Thymus (tissue), 11 donors: ENCODE measurements around the gene TGFB1. TPM values are rescaled to one million over a fixed set of nuclear protein-coding genes. Genes with fewer than 3 reads are reported as not detected.

Experiments used
- DNase-seq, 9 donors: peaks; one replicate each; pipeline ENCODE4 v3.0.0-alpha.2; 2013; ENCODE audit warnings: low spot score in 9 of 9, low read depth in 6 of 9, missing footprints in 1 of 9
- H3K27ac ChIP-seq, 2 donors: one replicate each; pipeline ENCODE4 v1.5.1; 2013; ENCODE audit warnings: control low read depth in 1 of 2, low read depth in 1 of 2, low read length in 1 of 2, mild to moderate bottlenecking in 1 of 2, moderate library complexity in 1 of 2
- H3K27me3 ChIP-seq, 2 donors: one replicate each; pipeline ENCODE4 v1.5.1; 2013; ENCODE audit warnings: low read length in 1 of 2; ENCODE audit not compliant: control insufficient read depth in 2 of 2, insufficient read depth in 1 of 2
- H3K36me3 ChIP-seq, 2 donors: one replicate each; pipeline ENCODE4 v1.5.1; 2013; ENCODE audit warnings: low read length in 1 of 2, mild to moderate bottlenecking in 1 of 2, moderate library complexity in 1 of 2; ENCODE audit not compliant: control insufficient read depth in 2 of 2, insufficient read depth in 2 of 2
- H3K4me1 ChIP-seq, 2 donors: one replicate each; pipeline ENCODE4 v1.5.1; 2013; ENCODE audit warnings: low read length in 2 of 2; ENCODE audit not compliant: control insufficient read depth in 2 of 2, insufficient read depth in 2 of 2
- H3K4me3 ChIP-seq, 2 donors: one replicate each; pipeline ENCODE4 v1.5.1; 2013; ENCODE audit warnings: low read length in 2 of 2, control low read depth in 1 of 2, mild to moderate bottlenecking in 1 of 2
- H3K9me3 ChIP-seq, 2 donors: one replicate each; pipeline ENCODE4 v1.5.1; 2013; ENCODE audit warnings: low read length in 1 of 2, mild to moderate bottlenecking in 1 of 2; ENCODE audit not compliant: control insufficient read depth in 2 of 2, insufficient read depth in 1 of 2
- WGBS: extraction: QIAGEN DNeasy Blood & Tissue Kit; methylation state at CpG from one replicate; pipeline ENCODE4 v1.1.7; 2013; 5-methylcytosine and 5-hydroxymethylcytosine counted together
- polyA plus RNA-seq: library from polyadenylated mRNA; stranded (reverse); fragments of 200-250 nt; gene quantifications from one replicate; pipeline ENCODE4 v1.2.3, GENCODE V29; 2013
- total RNA-seq: library from RNA; stranded (reverse); fragments of 120-200 nt; gene quantifications from one replicate; pipeline ENCODE4 v1.2.4, GENCODE V29; 2013
- donor health status: healthy.

TGFB1 gene
- total and polyA plus RNA-seq, 2 donors: 5.0 to 24.8 TPM

DNA sequence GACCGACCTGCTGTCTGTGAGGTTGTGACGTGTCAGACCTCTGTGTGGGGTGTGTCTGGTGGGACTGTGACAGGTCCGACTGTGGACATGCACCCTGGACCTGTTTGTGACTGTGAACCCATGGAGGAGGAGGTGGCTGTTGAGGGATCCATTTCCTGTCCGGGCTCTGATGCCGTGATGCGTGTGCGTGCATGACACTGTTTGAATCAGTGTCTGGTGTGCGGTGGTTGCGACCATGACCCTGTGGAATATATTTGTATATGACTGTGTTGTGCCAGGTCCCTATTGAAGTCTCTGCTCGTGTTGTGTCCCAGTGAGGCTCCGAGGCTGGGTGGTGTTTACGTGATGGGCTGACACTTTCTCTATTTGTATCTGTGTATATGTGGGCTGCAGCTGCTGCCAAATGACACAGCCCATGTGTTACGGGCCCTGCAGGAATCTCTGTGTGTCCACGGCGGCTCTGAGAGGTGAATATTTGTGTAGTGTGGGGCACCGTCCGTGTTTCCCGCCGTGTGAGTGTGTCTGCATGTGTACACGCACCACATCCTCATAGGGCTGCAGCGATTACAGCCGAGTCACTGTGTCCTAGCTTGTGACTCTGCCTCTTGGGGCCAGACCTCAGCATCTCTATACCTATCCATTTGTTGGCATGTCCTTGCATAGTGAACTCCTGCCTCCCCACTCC lies 25.4 kb downstream of the TGFB1 start:
- 60% methylated on average over 22 of the region's 22 CpGs for WGBS
- no peak for DNase-seq
- H3K36me3 ChIP-seq: peaks cover 48 to 54% of the 10 kb centered on the region in 2 donors
- peak overlapping the region; percentile 3 to 36 for H3K27ac ChIP-seq
- no peaks in the 10 kb centered on the region for H3K27me3 ChIP-seq
- peaks cover 16 to 45% of the 10 kb centered on the region in 2 donors for H3K4me1 ChIP-seq
- no peak overlapping the region for H3K4me3 ChIP-seq
- H3K9me3 ChIP-seq: no peaks in the 10 kb centered on the region

GRCh38 chr19:41327576-41328156 lies 26.1 kb downstream of the TGFB1 start:
- peaks cover 16 to 52% of the 10 kb centered on the region in 2 donors for H3K4me1 ChIP-seq
- no peaks in the 10 kb centered on the region for H3K27me3 ChIP-seq
- 15% methylated on average over 33 of the region's 33 CpGs for WGBS
- H3K4me3 ChIP-seq: peak overlapping the region in 1 of 2 donors; percentile 19
- H3K9me3 ChIP-seq: no peaks in the 10 kb centered on the region
- H3K27ac ChIP-seq: peak overlapping the region; percentile 41 to 68
- peaks cover 53 to 61% of the 10 kb centered on the region in 2 donors for H3K36me3 ChIP-seq
- DNase-seq: peak in 1 of 9 donors; percentile 54

DNA sequence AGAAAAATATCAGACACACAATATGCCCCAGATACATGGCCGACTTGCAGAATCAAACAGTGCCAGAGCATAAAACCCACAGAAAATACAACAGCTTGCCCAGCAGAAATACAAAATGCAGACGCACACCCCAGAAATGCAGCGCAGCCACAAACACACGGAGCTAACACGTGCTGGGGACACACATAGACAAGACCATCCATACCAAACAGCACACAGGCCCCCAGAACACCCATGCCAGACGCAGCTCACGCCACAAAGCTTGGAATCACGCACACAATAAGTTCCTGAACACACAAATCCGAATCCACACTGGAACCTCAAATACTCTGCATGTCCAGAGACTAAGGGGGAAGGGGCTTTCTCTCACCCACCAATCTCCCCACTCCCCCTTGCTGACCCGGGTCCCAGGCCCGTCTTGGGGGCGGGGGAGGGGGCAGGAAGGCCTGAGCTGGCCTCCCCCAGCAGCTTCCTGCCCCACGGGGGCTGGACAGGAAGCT lies 26.6 kb downstream of the TGFB1 start:
- H3K36me3 ChIP-seq: peaks cover 53 to 61% of the 10 kb centered on the region in 2 donors
- H3K4me3 ChIP-seq: peak overlapping the region; percentile 5 to 19
- DNase-seq: peak in 1 of 9 donors; percentile 27
- H3K4me1 ChIP-seq: peaks cover 16 to 52% of the 10 kb centered on the region in 2 donors
- H3K9me3 ChIP-seq: no peaks in the 10 kb centered on the region
- 13% methylated on average over 13 of the region's 13 CpGs for WGBS
- no peaks in the 10 kb centered on the region for H3K27me3 ChIP-seq
- peak overlapping the region; percentile 41 to 68 for H3K27ac ChIP-seq

DNA sequence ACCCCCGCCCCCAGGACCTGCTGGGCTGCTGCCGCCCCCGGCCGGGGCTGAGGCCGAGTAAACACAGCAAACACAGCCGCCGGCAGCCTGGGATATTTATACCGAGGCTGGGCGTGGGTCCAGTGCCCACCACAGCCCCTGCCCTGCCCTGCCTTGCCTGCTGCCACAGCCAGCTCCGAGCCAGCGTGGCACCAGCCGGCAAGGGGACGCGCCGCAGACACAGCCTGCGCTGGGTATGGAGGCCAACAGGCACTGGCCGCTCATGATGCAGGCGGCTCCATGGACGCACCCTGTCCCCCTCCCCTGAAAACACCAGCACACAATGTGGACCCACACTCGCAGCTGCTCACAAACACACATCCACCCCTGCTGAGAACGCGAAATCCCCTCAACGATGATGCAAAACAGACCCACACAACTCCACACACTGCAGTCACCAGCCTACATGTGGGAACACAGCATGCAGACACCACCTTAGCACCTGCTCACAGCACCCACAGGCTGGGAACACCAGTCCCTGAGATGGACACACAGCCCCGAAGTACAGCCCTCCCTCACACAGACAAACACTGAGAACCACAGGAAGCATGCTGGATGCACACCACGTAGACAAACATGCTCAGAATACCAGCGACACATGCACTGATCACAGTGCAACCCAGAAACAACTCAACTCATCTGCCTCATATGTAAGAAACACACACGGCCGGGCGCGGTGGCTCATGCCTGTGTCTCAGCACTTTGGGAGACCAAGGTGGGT lies 27.6 kb downstream of the TGFB1 start:
- no peak overlapping the region for H3K4me3 ChIP-seq
- no peak overlapping the region for H3K27ac ChIP-seq
- H3K36me3 ChIP-seq: peaks cover 52 to 57% of the 10 kb centered on the region in 2 donors
- 66% methylated on average over 30 of the region's 30 CpGs for WGBS
- peaks cover 16 to 56% of the 10 kb centered on the region in 2 donors for H3K4me1 ChIP-seq
- DNase-seq: peak in 1 of 9 donors; percentile 29
- no peaks in the 10 kb centered on the region for H3K27me3 ChIP-seq
- no peaks in the 10 kb centered on the region for H3K9me3 ChIP-seq

GRCh38 chr19:41325640-41325946 lies 28.1 kb downstream of the TGFB1 start:
- H3K27ac ChIP-seq: no peak overlapping the region

GRCh38 chr19:41324921-41325639 lies 28.6 kb downstream of the TGFB1 start:
- Histone ChIP-seq H3K9me3 (no peaks in the 10 kb centered on the region), H3K4me3 (no peak overlapping the region), H3K36me3 (peaks cover 58 to 59% of the 10 kb centered on the region in 2 donors), H3K27me3 (no peaks in the 10 kb centered on the region), H3K27ac (no peak overlapping the region), H3K4me1 (peaks cover 16 to 56% of the 10 kb centered on the region in 2 donors)
- no peak for DNase-seq
- 59% methylated on average over 23 of the region's 23 CpGs for WGBS

More at GRCh38 chr19:41325640-41325946, 28.1 kb downstream of the TGFB1 start:
- no peaks in the 10 kb centered on the region for H3K9me3 ChIP-seq
- peaks cover 16 to 56% of the 10 kb centered on the region in 2 donors for H3K4me1 ChIP-seq
- H3K27me3 ChIP-seq: no peaks in the 10 kb centered on the region
- H3K4me3 ChIP-seq: no peak overlapping the region
- WGBS: 71% methylated on average over 10 of the region's 10 CpGs
- DNase-seq: no peak
- peaks cover 57% of the 10 kb centered on the region in 2 donors for H3K36me3 ChIP-seq

GRCh38 chr19:41324231-41324702 lies 29.5 kb downstream of the TGFB1 start:
- WGBS: 88% methylated on average over 7 of the region's 7 CpGs
- Histone ChIP-seq H3K27me3 (no peaks in the 10 kb centered on the region), H3K9me3 (no peaks in the 10 kb centered on the region), H3K36me3 (peaks cover 63 to 67% of the 10 kb centered on the region in 2 donors), H3K4me1 (peaks cover 16 to 56% of the 10 kb centered on the region in 2 donors), H3K27ac (peak overlapping the region in 1 of 2 donors; percentile 50), H3K4me3 (no peak overlapping the region)
- no peak for DNase-seq

DNA sequence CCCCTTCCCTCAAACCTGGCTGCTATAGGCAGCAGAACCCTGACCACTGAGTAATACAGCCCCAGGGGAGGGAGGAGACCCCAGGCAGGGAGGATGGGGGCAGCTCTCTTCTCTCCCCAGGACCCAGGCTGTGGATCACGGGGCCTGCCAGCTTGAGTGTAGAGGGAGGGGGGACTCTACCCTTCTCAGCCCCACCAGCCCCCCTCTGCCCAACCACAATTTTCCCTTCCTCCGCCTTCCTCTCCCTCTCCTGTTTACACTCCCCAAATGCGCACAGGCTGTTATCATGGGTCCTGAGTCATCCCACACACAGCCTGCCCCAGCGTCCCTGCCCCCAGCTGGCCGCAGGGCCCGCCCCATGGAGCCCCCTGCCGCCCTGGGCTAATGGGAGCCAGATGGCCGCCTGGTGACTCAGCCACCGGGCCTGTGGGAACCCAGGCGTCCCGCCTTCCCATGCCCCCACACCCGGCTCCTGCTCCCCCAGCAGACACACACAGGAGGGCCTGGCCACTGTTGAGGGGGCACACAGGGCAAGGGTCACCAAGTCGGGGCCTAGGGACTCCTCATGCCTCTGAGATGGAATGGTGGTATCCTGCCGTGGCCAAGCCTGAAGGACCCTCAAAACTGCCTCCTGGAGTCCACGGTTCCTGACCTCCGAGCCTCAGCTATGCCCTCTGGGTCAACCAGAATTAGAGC lies 30.1 kb downstream of the TGFB1 start:
- H3K36me3 ChIP-seq: peaks cover 64 to 70% of the 10 kb centered on the region in 2 donors
- H3K27me3 ChIP-seq: no peaks in the 10 kb centered on the region
- no peak for DNase-seq
- 47% methylated on average over 16 of the region's 16 CpGs for WGBS
- H3K4me1 ChIP-seq: peaks cover 16 to 53% of the 10 kb centered on the region in 2 donors
- peak overlapping the region in 1 of 2 donors; percentile 64 for H3K27ac ChIP-seq
- H3K9me3 ChIP-seq: no peaks in the 10 kb centered on the region
- no peak overlapping the region for H3K4me3 ChIP-seq
